H54 (cell line): Measurements from ENCODE around the gene CDK14.

ENCODE experiments used
- DNase-seq: peaks from one replicate; pipeline ENCODE4 v3.0.0; 2011; ENCODE audit warnings: low spot score, mixed read lengths; ENCODE audit not compliant: insufficient read length
- FAIRE-seq: peaks from 3 replicates; lab custom pipeline; 2011; peaks lifted over from hg19 to GRCh38; lab: Jason Lieb, UNC
- POLR2A ChIP-seq: IDR thresholded peaks from 2 replicates; pipeline ENCODE4 v1.6.1; 2011; ENCODE audit warnings: low read depth, mild to moderate bottlenecking, low read length

CDK14 gene

DNA sequence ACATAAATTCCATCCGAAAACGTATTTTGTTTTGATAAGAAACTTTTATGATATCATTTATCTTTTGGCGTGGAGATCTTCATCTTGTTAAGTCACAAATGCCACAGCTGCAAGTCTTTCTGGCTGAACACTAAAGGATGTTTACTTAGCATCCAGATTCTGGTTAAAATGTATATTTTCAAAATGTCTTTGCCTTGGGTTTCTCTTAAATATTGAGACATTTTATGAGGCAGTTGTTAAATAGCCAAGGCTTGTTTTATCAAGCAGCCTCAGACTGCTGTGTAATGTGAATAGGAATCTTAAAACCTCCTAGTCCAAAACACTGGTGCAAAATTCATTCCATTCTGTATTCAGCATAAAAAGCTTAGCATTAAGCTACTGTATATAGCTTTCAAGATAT lies 531.8 kb downstream of the CDK14 start:
- no peak for FAIRE-seq
- no peak for TF ChIP-seq POLR2A
- no peak for DNase-seq

DNA sequence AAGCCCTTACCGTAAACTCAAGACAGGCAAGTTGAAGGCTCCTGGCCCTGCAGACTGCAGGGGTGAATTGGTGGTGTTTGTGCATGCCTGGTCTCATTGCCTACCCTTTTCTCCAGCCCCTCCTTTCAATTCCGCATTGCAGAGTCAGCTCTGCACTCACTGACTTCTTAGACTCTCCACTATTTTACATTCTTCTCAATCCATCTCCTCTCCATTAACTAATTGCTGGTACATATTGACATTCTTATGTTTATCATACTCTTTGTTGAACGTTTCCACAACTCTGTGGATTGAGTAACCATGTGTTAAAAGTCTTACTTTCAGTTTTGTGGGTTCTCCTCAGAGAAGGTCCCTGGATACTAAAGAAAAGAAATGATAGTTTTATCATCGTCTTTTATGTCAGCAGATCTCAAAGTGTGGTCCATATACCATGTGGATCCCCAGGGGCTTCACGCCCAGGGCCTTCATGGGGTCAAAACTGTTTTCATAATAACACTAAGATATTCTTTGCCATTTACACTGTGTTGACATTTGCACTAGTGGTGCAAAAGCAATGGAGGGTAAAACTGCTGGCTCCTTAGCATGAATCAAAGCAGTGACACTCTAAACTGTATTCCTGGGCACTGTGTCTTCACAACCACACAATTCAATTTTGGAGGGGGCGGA lies 532.7 kb downstream of the CDK14 start:
- FAIRE-seq: no peak
- no peak for TF ChIP-seq POLR2A

GRCh38 chr7:91135300-91135699 lies 539.2 kb downstream of the CDK14 start:
- no peak for TF ChIP-seq POLR2A
- FAIRE-seq: no peak

More for the DNA sequence above, 532.7 kb downstream of the CDK14 start:
- no peak for DNase-seq

GRCh38 chr7:91135703-91136430 lies 539.7 kb downstream of the CDK14 start:
- DNase-seq (no peak), FAIRE-seq (no peak)
- no peak for TF ChIP-seq POLR2A

More at GRCh38 chr7:91135300-91135699, 539.2 kb downstream of the CDK14 start:
- no peak for DNase-seq

GRCh38 chr7:91137153-91137787 lies 541.1 kb downstream of the CDK14 start:
- TF ChIP-seq POLR2A: no peak
- DNase-seq (no peak), FAIRE-seq (no peak)

DNA sequence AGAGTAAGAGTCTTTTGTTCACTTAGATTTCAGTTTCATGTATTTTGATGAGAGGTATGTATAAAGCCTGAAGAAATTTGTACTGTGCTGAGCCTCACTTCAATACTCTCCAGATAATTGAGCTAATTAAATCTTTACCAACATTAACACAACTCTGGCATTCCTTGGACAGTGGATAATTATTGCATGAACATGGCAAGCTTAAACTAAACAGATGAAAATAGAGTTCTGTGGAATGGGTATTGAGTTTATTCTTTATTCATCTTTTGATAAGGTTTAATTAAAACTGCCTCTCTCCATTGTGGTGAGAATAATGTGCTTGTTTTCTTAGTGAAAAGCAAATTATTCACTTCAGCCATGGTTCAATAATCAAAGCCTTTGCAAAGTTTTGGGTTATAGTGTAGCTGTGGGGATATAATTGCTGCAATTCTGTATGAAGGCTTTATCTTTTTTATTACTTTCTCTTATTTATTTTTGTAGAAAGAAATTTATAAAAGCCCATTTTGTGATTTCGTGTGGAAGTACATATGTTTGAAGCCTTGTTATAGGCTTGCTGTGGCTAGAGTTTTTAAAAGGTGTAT lies 541.8 kb downstream of the CDK14 start:
- FAIRE-seq: no peak
- TF ChIP-seq POLR2A: no peak
- DNase-seq: no peak

GRCh38 chr7:91140286-91140685 lies 544.2 kb downstream of the CDK14 start:
- no peak for FAIRE-seq
- DNase-seq: no peak
- TF ChIP-seq POLR2A: no peak

- no peak for DNase-seq
These were observed 544.9 kb downstream of the CDK14 start for GRCh38 chr7:91140982-91141381.

DNA sequence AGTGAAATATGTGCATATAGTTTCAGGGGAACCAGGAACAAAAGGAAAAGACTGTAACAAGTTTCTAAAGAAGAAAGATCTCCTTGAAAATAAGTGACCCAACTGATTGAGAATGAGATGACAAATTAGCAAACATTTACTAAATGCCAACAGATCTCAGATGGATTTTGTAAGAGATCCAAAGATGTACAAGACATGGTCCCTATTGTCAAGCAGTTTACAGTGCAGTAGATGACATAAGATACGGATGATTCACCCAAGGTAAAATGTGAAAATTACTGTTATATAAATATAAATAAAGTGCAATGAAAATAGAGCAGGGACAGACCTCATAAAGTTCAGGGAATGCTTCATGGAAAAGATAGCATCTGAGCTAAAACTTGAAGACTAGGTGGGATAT lies 546.6 kb downstream of the CDK14 start:
- DNase-seq (no peak), FAIRE-seq (no peak)
- TF ChIP-seq POLR2A: no peak

More at GRCh38 chr7:91140982-91141381, 544.9 kb downstream of the CDK14 start:
- TF ChIP-seq POLR2A: no peak
- no peak for FAIRE-seq

DNA sequence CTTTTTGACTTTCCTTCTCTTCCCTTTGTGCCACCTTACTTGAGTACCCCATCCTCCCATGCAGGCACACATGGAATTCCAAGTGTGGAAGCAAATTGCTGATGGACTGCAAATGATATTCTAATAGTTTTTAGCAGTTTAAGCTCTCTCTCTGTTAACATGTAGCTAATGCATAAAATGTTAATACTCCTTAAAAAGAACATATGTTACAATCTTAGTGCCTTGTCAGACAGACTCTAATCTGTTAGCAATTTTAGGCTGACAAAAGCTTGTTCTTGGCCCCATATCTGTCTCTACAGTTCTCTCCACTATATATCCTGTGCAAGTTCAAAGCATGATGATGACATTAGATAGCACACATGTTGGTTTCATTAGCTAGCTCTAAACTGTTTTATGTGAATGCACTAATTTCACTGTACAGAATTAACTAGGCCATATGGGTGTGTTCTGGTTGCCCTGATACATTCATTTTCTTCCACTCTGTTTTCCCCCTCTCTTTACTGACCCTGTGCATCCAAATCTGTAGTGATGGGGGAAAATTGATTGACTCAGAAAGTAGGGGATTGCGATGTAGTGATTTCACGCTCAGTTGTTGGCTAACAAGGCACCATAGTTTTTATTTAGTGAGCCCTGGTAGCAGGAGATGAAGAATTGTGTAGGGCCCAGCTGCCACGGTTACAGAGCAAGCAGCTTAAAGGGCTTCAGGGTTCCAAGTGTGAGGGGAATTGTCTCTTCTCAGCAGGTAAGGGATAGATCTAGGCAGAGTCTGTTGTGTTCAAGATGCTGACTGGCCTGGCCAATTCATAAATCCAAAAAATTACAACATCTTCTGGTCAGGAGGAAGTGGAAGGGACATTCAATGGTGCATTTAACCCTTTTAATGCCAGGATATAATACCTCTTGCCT lies 553.5 kb downstream of the CDK14 start:
- DNase-seq (no peak), FAIRE-seq (no peak)
- no peak for TF ChIP-seq POLR2A

GRCh38 chr7:91151916-91152315 lies 555.8 kb downstream of the CDK14 start:
- no peak for DNase-seq
- FAIRE-seq: no peak
- no peak for TF ChIP-seq POLR2A

DNA sequence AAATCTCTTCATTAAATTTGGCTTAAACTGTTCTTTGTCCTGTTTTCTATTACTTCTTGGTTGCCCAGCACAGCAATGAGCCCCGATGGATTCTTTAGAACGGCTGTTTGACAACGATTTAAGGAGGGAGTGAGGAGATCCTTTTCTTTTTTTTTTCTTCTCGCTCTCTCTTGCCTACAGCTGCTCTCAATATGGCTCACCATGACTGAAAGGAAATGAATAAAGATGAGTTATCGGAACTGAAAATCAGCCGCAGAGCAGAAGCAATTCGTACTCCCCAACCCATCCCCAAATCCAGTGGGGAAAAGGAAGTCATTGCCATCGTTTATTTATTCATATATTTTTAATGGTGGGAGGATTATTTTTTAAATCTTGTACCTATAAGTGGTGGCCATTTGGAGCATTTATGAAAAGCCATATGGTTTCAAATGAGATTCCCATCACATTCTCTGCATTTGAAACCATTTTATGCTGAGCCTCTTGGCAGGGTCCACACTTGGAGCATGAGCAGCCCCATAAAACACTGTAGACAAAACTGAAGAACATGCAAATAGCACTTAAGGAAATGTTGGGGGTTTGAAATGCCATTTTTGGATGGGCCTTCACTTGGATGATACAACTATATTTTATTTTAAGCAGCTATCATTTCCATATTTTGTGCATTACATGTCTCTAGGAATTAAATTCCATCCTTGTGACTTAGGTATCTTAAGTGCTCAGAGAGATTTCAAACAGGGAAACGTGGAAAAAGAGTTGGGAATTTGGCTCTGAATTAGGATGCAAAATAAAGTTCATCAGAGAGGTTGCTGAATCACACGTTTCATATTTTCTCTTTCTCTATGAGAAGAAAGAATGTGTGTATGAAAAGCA lies 560.4 kb downstream of the CDK14 start:
- TF ChIP-seq POLR2A: no peak
- no peak for DNase-seq
- no peak for FAIRE-seq
